ENCODE data around the gene LRMDA.

- no peak for TF ChIP-seq CTCF (IDR thresholded peaks at IDR 0.05)
- no peak for TF ChIP-seq EZH2 (IDR thresholded peaks at IDR 0.05; ENCODE audit: borderline replicate concordance, insufficient read depth, low read depth, low read length, poor library complexity, severe bottlenecking)
These were observed 905.0 kb downstream of the LRMDA start for GRCh38 chr10:76336213-76336963.
